Activated naive CD8-positive, alpha-beta T cell treated with anti-CD3 and anti-CD28 coated beads for 36 hours (primary cell): ENCODE data around the gene PPFIA3. TPM values are rescaled to one million over a fixed set of nuclear protein-coding genes. Genes with fewer than 3 reads are reported as not detected.
"Not testable (repeated sequence)": the region's sequence is repeated elsewhere in the genome, so short reads cannot be mapped to it uniquely, and the experiment has no call there.

Experiments
- DNase-seq: peaks from one replicate; pipeline ENCODE4 v3.0.0; 2021
- H3K27ac Mint-ChIP-seq: one replicate; pipeline ENCODE4 v1.8.0; 2022; ENCODE audit warnings: mild to moderate bottlenecking, moderate library complexity, mixed read lengths
- H3K27me3 Mint-ChIP-seq: one replicate; pipeline ENCODE4 v1.8.0; 2022; ENCODE audit warnings: mild to moderate bottlenecking, mixed read lengths
- H3K36me3 Mint-ChIP-seq: one replicate; pipeline ENCODE4 v1.8.0; 2021; ENCODE audit warnings: mild to moderate bottlenecking, mixed read lengths
- H3K4me1 Mint-ChIP-seq: one replicate; pipeline ENCODE4 v1.8.0; 2021; ENCODE audit warnings: mixed read lengths
- H3K4me3 Mint-ChIP-seq: one replicate; pipeline ENCODE4 v1.8.0; 2022; ENCODE audit warnings: mild to moderate bottlenecking, moderate library complexity, mixed read lengths
- H3K9me3 Mint-ChIP-seq: one replicate; pipeline ENCODE4 v1.8.0; 2022; ENCODE audit warnings: mixed read lengths
- total RNA-seq, 2 experiments: library from RNA; stranded (reverse); gene quantifications; one replicate each; pipeline ENCODE4 v1.2.3, GENCODE V29; 2021

Gene PPFIA3
- total RNA-seq, 2 experiments from 2014 or later = 3.2 to 4.3 TPM

- Mint-ChIP-seq H3K27ac (no peak overlapping the region), H3K27me3 (peaks cover 56% of the 10 kb centered on the region)
Observed at GRCh38 chr19:49160450-49161189, 41.3 kb downstream of the PPFIA3 start.

GRCh38 chr19:49161987-49162386 lies 42.6 kb downstream of the PPFIA3 start:
- no peaks in the 10 kb centered on the region for H3K36me3 Mint-ChIP-seq
- peaks cover 54% of the 10 kb centered on the region for H3K27me3 Mint-ChIP-seq
- no peaks in the 10 kb centered on the region for H3K9me3 Mint-ChIP-seq
- no peak overlapping the region for H3K27ac Mint-ChIP-seq
- no peak overlapping the region for H3K4me3 Mint-ChIP-seq
- peaks cover 4% of the 10 kb centered on the region for H3K4me1 Mint-ChIP-seq
- no peak for DNase-seq

More at GRCh38 chr19:49160450-49161189, 41.3 kb downstream of the PPFIA3 start:
- peaks cover 4% of the 10 kb centered on the region for H3K4me1 Mint-ChIP-seq
- no peak for DNase-seq
- no peaks in the 10 kb centered on the region for H3K9me3 Mint-ChIP-seq
- H3K4me3 Mint-ChIP-seq = no peak overlapping the region
- no peaks in the 10 kb centered on the region for H3K36me3 Mint-ChIP-seq

- Mint-ChIP-seq H3K4me3 (no peak overlapping the region), H3K9me3 (no peaks in the 10 kb centered on the region)
- no peak for DNase-seq
Observed at GRCh38 chr19:49165111-49165750, 45.9 kb downstream of the PPFIA3 start.

GRCh38 chr19:49165865-49166301 lies 46.5 kb downstream of the PPFIA3 start:
- DNase-seq = no peak
- Mint-ChIP-seq H3K27me3 (peaks cover 22% of the 10 kb centered on the region), H3K36me3 (no peaks in the 10 kb centered on the region), H3K4me3 (no peak overlapping the region), H3K9me3 (no peaks in the 10 kb centered on the region), H3K27ac (no peak overlapping the region), H3K4me1 (no peaks in the 10 kb centered on the region)

More at GRCh38 chr19:49165111-49165750, 45.9 kb downstream of the PPFIA3 start:
- Mint-ChIP-seq H3K27ac (no peak overlapping the region), H3K27me3 (peaks cover 23% of the 10 kb centered on the region), H3K36me3 (no peaks in the 10 kb centered on the region), H3K4me1 (no peaks in the 10 kb centered on the region)

- Mint-ChIP-seq H3K4me1 (no peaks in the 10 kb centered on the region), H3K36me3 (no peaks in the 10 kb centered on the region), H3K27me3 (peaks cover 19% of the 10 kb centered on the region), H3K9me3 (no peaks in the 10 kb centered on the region), H3K4me3 (no peak overlapping the region), H3K27ac (no peak overlapping the region)
- DNase-seq = no peak
Observed at GRCh38 chr19:49167857-49168409, 48.6 kb downstream of the PPFIA3 start.

GRCh38 chr19:49168421-49168820 lies 49.1 kb downstream of the PPFIA3 start:
- peaks cover 19% of the 10 kb centered on the region for H3K27me3 Mint-ChIP-seq
- DNase-seq = no peak
- H3K27ac Mint-ChIP-seq = no peak overlapping the region
- no peak overlapping the region for H3K4me3 Mint-ChIP-seq
- no peaks in the 10 kb centered on the region for H3K36me3 Mint-ChIP-seq
- no peaks in the 10 kb centered on the region for H3K9me3 Mint-ChIP-seq
- no peaks in the 10 kb centered on the region for H3K4me1 Mint-ChIP-seq

GRCh38 chr19:49173198-49173597 lies 53.9 kb downstream of the PPFIA3 start:
- H3K27ac Mint-ChIP-seq = no peak overlapping the region
- H3K4me1 Mint-ChIP-seq = peaks cover 4% of the 10 kb centered on the region
- no peak for DNase-seq
- H3K9me3 Mint-ChIP-seq = no peaks in the 10 kb centered on the region
- no peak overlapping the region for H3K4me3 Mint-ChIP-seq
- H3K27me3 Mint-ChIP-seq = peaks cover 5% of the 10 kb centered on the region
- H3K36me3 Mint-ChIP-seq = no peaks in the 10 kb centered on the region

- Mint-ChIP-seq H3K4me1 (peaks cover 4% of the 10 kb centered on the region), H3K36me3 (peaks cover 4% of the 10 kb centered on the region), H3K27ac (no peak overlapping the region), H3K27me3 (no peaks in the 10 kb centered on the region), H3K9me3 (peaks cover 7% of the 10 kb centered on the region), H3K4me3 (no peak overlapping the region)
- DNase-seq = no peak
Observed at GRCh38 chr19:49180659-49181058, 61.3 kb downstream of the PPFIA3 start.

- not testable (repeated sequence) for H3K9me3 Mint-ChIP-seq, DNase-seq, H3K27me3 Mint-ChIP-seq, H3K27ac Mint-ChIP-seq, H3K4me3 Mint-ChIP-seq, H3K4me1 Mint-ChIP-seq, H3K36me3 Mint-ChIP-seq
Observed at GRCh38 chr19:49182010-49182847, 62.9 kb downstream of the PPFIA3 start.

GRCh38 chr19:49182848-49183375 lies 63.6 kb downstream of the PPFIA3 start:
- peaks cover 4% of the 10 kb centered on the region for H3K36me3 Mint-ChIP-seq
- H3K9me3 Mint-ChIP-seq = peaks cover 7% of the 10 kb centered on the region
- no peaks in the 10 kb centered on the region for H3K4me1 Mint-ChIP-seq
- no peak overlapping the region for H3K4me3 Mint-ChIP-seq
- no peak for DNase-seq
- H3K27me3 Mint-ChIP-seq = no peaks in the 10 kb centered on the region
- no peak overlapping the region for H3K27ac Mint-ChIP-seq

GRCh38 chr19:49186108-49186507 lies 66.8 kb downstream of the PPFIA3 start:
- no peak overlapping the region for H3K27ac Mint-ChIP-seq
- H3K27me3 Mint-ChIP-seq = peaks cover 5% of the 10 kb centered on the region
- DNase-seq = no peak
- H3K4me3 Mint-ChIP-seq = no peak overlapping the region
- peaks cover 8% of the 10 kb centered on the region for H3K4me1 Mint-ChIP-seq
- H3K36me3 Mint-ChIP-seq = peaks cover 4% of the 10 kb centered on the region
- H3K9me3 Mint-ChIP-seq = peaks cover 9% of the 10 kb centered on the region

GRCh38 chr19:49188626-49189200 lies 69.4 kb downstream of the PPFIA3 start:
- Mint-ChIP-seq H3K4me3 (no peak overlapping the region), H3K9me3 (peaks cover 7% of the 10 kb centered on the region), H3K4me1 (peaks cover 8% of the 10 kb centered on the region), H3K27me3 (peaks cover 5% of the 10 kb centered on the region), H3K27ac (no peak overlapping the region), H3K36me3 (peaks cover 4% of the 10 kb centered on the region)
- no peak for DNase-seq

GRCh38 chr19:49189259-49189658 lies 69.9 kb downstream of the PPFIA3 start:
- H3K4me1 Mint-ChIP-seq = peaks cover 8% of the 10 kb centered on the region
- H3K27ac Mint-ChIP-seq = no peak overlapping the region
- no peaks in the 10 kb centered on the region for H3K36me3 Mint-ChIP-seq
- DNase-seq = no peak
- H3K9me3 Mint-ChIP-seq = peaks cover 3% of the 10 kb centered on the region
- H3K4me3 Mint-ChIP-seq = no peak overlapping the region
- H3K27me3 Mint-ChIP-seq = peaks cover 5% of the 10 kb centered on the region

GRCh38 chr19:49190781-49191180 lies 71.4 kb downstream of the PPFIA3 start:
- Mint-ChIP-seq H3K9me3 (peaks cover 1% of the 10 kb centered on the region), H3K4me1 (peaks cover 8% of the 10 kb centered on the region), H3K36me3 (no peaks in the 10 kb centered on the region)

More at GRCh38 chr19:49190781-49191180, 71.4 kb downstream of the PPFIA3 start:
- DNase-seq = no peak
- Mint-ChIP-seq H3K27me3 (peaks cover 5% of the 10 kb centered on the region), H3K27ac (no peak overlapping the region), H3K4me3 (no peak overlapping the region)
